H9 (cell line): ENCODE data around the gene SGCE. TPM values are rescaled to one million over a fixed set of nuclear protein-coding genes. Genes with fewer than 3 reads are reported as not detected.

Source experiments
- DNase-seq: peaks from one replicate; pipeline ENCODE4 v3.0.0-alpha.2; 2017
- H2AFZ ChIP-seq: one replicate; pipeline ENCODE4 v1.6.1; 2013; ENCODE audit warnings: mild to moderate bottlenecking, low read length, control low read depth, moderate library complexity
- H2AK5ac ChIP-seq: 2 replicates; pipeline ENCODE4 v1.6.1; 2013; ENCODE audit warnings: low read length, control low read depth, mixed read lengths; ENCODE audit not compliant: insufficient read length
- H2BK120ac ChIP-seq: one replicate; pipeline ENCODE4 v1.6.1; 2013; ENCODE audit warnings: low read depth, mild to moderate bottlenecking, low read length, control low read depth, inconsistent platforms; ENCODE audit not compliant: poor library complexity, severe bottlenecking
- H2BK12ac ChIP-seq: 2 replicates; pipeline ENCODE4 v1.6.1; 2013; ENCODE audit warnings: low read length, control low read depth, mixed read lengths, low read depth; ENCODE audit not compliant: insufficient read length
- H2BK15ac ChIP-seq: 2 replicates; pipeline ENCODE4 v1.6.1; 2013; ENCODE audit warnings: low read depth, low read length, control low read depth
- H2BK20ac ChIP-seq: one replicate; pipeline ENCODE4 v1.6.1; 2013; ENCODE audit warnings: low read depth, mild to moderate bottlenecking, low read length, control low read depth, inconsistent platforms; ENCODE audit not compliant: poor library complexity, severe bottlenecking
- H2BK5ac ChIP-seq: 2 replicates; pipeline ENCODE4 v1.6.1; 2013; ENCODE audit warnings: low read length, control low read depth, mixed read lengths; ENCODE audit not compliant: insufficient read length
- H3K14ac ChIP-seq: 2 replicates; pipeline ENCODE4 v1.6.1; 2013; ENCODE audit warnings: low read length, control low read depth; ENCODE audit not compliant: insufficient read depth
- H3K18ac ChIP-seq: 2 replicates; pipeline ENCODE4 v1.6.1; 2013; ENCODE audit warnings: low read depth, mild to moderate bottlenecking, mixed read lengths, low read length, control low read depth; ENCODE audit not compliant: insufficient read length
- H3K23ac ChIP-seq: 2 replicates; pipeline ENCODE4 v1.6.1; 2013; ENCODE audit warnings: low read length, control low read depth, mixed read lengths, low read depth; ENCODE audit not compliant: insufficient read length
- H3K23me2 ChIP-seq: 2 replicates; pipeline ENCODE4 v1.6.1; 2013; ENCODE audit warnings: low read depth, mild to moderate bottlenecking, mixed read lengths, low read length, control low read depth; ENCODE audit not compliant: insufficient read length, poor library complexity, severe bottlenecking
- H3K27ac ChIP-seq: 2 replicates; pipeline ENCODE4 v1.5.1; 2013; ENCODE audit warnings: low read length, control low read depth, mixed read lengths, low read depth; ENCODE audit not compliant: insufficient read length
- H3K27me3 ChIP-seq: 2 replicates; pipeline ENCODE4 v1.6.1; 2013; ENCODE audit warnings: low read length, control low read depth, inconsistent platforms; ENCODE audit not compliant: insufficient read depth
- H3K4ac ChIP-seq: 2 replicates; pipeline ENCODE4 v1.6.1; 2013; ENCODE audit warnings: low read depth, mild to moderate bottlenecking, control low read depth, inconsistent platforms, low read length, moderate library complexity
- H3K4me1 ChIP-seq: 2 replicates; pipeline ENCODE4 v1.6.1; 2013; ENCODE audit warnings: low read length, control low read depth, inconsistent platforms; ENCODE audit not compliant: insufficient read depth
- H3K4me2 ChIP-seq: 2 replicates; pipeline ENCODE4 v1.6.1; 2013; ENCODE audit warnings: low read length, control low read depth, mixed read lengths; ENCODE audit not compliant: insufficient read length, insufficient read depth
- H3K56ac ChIP-seq: 2 replicates; pipeline ENCODE4 v1.6.1; 2013; ENCODE audit warnings: low read depth, mild to moderate bottlenecking, mixed read lengths, low read length, control low read depth; ENCODE audit not compliant: insufficient read length
- H3K79me1 ChIP-seq: 2 replicates; pipeline ENCODE4 v1.6.1; 2013; ENCODE audit warnings: low read depth, mild to moderate bottlenecking, moderate library complexity, low read length, control low read depth, inconsistent platforms; ENCODE audit not compliant: insufficient read depth, poor library complexity, severe bottlenecking
- H3K79me2 ChIP-seq: 2 replicates; pipeline ENCODE4 v1.6.1; 2013; ENCODE audit warnings: low read length, control low read depth, inconsistent platforms; ENCODE audit not compliant: insufficient read depth
- H3K9ac ChIP-seq: 2 replicates; pipeline ENCODE4 v1.6.1; 2013; ENCODE audit warnings: low read length, control low read depth, mixed read lengths; ENCODE audit not compliant: insufficient read length; ENCODE audit errors: extremely low read depth
- H3K9me3 ChIP-seq: one replicate; pipeline ENCODE4 v1.6.1; 2013; ENCODE audit warnings: low read depth, low read length, inconsistent platforms; ENCODE audit not compliant: control insufficient read depth
- H3T11ph ChIP-seq: one replicate; pipeline ENCODE4 v1.6.1; 2013; ENCODE audit warnings: mild to moderate bottlenecking, low read length, control low read depth, inconsistent platforms
- H4K20me1 ChIP-seq: one replicate; pipeline ENCODE4 v1.6.1; 2013; ENCODE audit not compliant: control insufficient read depth, insufficient read length, insufficient read depth
- H4K5ac ChIP-seq: 2 replicates; pipeline ENCODE4 v1.6.1; 2013; ENCODE audit warnings: low read depth, mild to moderate bottlenecking, mixed read lengths, low read length, control low read depth; ENCODE audit not compliant: insufficient read length
- H4K8ac ChIP-seq: replicated peaks from 2 replicates; pipeline ENCODE4 v1.6.1; 2013; ENCODE audit warnings: low read length, control low read depth, mixed read lengths, low read depth; ENCODE audit not compliant: insufficient read length
- H4K91ac ChIP-seq: 2 replicates; pipeline ENCODE4 v1.6.1; 2013; ENCODE audit warnings: low read depth, mild to moderate bottlenecking, moderate library complexity, mixed read lengths, low read length, control low read depth; ENCODE audit not compliant: insufficient read length
- H3K27ac Mint-ChIP-seq, 3 experiments: 2 replicates in 2 of 3; 3 replicates in 1 of 3; pipeline ENCODE4 v1.8.0; 2020 to 2021; ENCODE audit warnings: mixed read lengths in 3 of 3, mild to moderate bottlenecking in 1 of 3, moderate library complexity in 1 of 3
- H3K27me3 Mint-ChIP-seq: 2 replicates; pipeline ENCODE4 v1.8.0; 2021; ENCODE audit warnings: low read depth, mild to moderate bottlenecking, moderate library complexity, mixed read lengths
- H3K36me3 Mint-ChIP-seq, 3 experiments: 2 replicates in 2 of 3; 3 replicates in 1 of 3; pipeline ENCODE4 v1.8.0; 2020 to 2021; ENCODE audit warnings: low read depth in 3 of 3, mixed read lengths in 3 of 3; ENCODE audit not compliant: insufficient read depth in 1 of 3
- H3K4me1 Mint-ChIP-seq, 2 experiments: 2 replicates each; pipeline ENCODE4 v1.8.0; 2020; ENCODE audit warnings: mixed read lengths in 2 of 2
- H3K4me3 Mint-ChIP-seq, 2 experiments: 2 replicates in 1 of 2; 3 replicates in 1 of 2; pipeline ENCODE4 v1.8.0; 2020 to 2021; ENCODE audit warnings: mild to moderate bottlenecking in 2 of 2, mixed read lengths in 2 of 2, moderate library complexity in 1 of 2
- H3K9me3 Mint-ChIP-seq, 2 experiments: 2 replicates in 1 of 2; 3 replicates in 1 of 2; pipeline ENCODE4 v1.8.0; 2020; ENCODE audit warnings: mild to moderate bottlenecking in 2 of 2, mixed read lengths in 2 of 2, moderate library complexity in 1 of 2
- WGBS: extraction: QIAGEN DNeasy Blood & Tissue Kit; methylation state at CpG from one replicate; pipeline ENCODE4 v1.1.7; 2013; ENCODE audit warnings: missing lambda C conversion rate, low lambda C conversion rate, mixed read lengths; ENCODE audit not compliant: insufficient read length; ENCODE audit errors: extremely low coverage; 5-methylcytosine and 5-hydroxymethylcytosine counted together
- total RNA-seq: library from RNA; stranded (reverse); gene quantifications from 2 replicates; pipeline ENCODE4 v1.2.1, GENCODE V29; 2021
- TF ChIP-seq, protein P1 (sequence below): fragments of 200-600 bp; sonication (generic); conservative IDR thresholded peaks from 3 replicates; pipeline ENCODE4 v1.8.0; 2021; ENCODE audit warnings: antibody characterized with exemption, mild to moderate bottlenecking

Gene SGCE
- total RNA-seq, 1 experiment from 2014 or later = 30.5 TPM

- Histone ChIP-seq H2AK5ac (no peak overlapping the region), H3K14ac (no peak overlapping the region), H3K4me2 (no peak overlapping the region), H4K20me1 (no peaks in the 10 kb centered on the region), H3K27ac (no peak overlapping the region), H3K18ac (no peak overlapping the region), H2BK20ac (no peak overlapping the region), H3K4me1 (no peaks in the 10 kb centered on the region), H2BK5ac (no peak overlapping the region), H3K56ac (no peak overlapping the region), H2BK15ac (no peak overlapping the region), H3T11ph (no peak overlapping the region), H3K79me2 (no peaks in the 10 kb centered on the region), H3K9ac (no peak overlapping the region), H4K8ac (no peak overlapping the region), H3K79me1 (no peaks in the 10 kb centered on the region), H3K4ac (no peak overlapping the region), H4K5ac (no peak overlapping the region), H2AFZ (no peak overlapping the region), H2BK120ac (no peak overlapping the region), H2BK12ac (no peak overlapping the region), H3K9me3 (no peaks in the 10 kb centered on the region), H4K91ac (no peak overlapping the region), H3K23me2 (no peaks in the 10 kb centered on the region), H3K27me3 (no peaks in the 10 kb centered on the region), H3K23ac (no peak overlapping the region)
- no CpG with 5 or more reads among the region's 1 CpG for WGBS
- Mint-ChIP-seq H3K4me3 (no peak overlapping the region), H3K9me3 (no peaks in the 10 kb centered on the region), H3K4me1 (no peaks in the 10 kb centered on the region), H3K27ac (no peak overlapping the region), H3K36me3 (no peaks in the 10 kb centered on the region), H3K27me3 (no peaks in the 10 kb centered on the region)
- TF ChIP-seq, protein P1, sequence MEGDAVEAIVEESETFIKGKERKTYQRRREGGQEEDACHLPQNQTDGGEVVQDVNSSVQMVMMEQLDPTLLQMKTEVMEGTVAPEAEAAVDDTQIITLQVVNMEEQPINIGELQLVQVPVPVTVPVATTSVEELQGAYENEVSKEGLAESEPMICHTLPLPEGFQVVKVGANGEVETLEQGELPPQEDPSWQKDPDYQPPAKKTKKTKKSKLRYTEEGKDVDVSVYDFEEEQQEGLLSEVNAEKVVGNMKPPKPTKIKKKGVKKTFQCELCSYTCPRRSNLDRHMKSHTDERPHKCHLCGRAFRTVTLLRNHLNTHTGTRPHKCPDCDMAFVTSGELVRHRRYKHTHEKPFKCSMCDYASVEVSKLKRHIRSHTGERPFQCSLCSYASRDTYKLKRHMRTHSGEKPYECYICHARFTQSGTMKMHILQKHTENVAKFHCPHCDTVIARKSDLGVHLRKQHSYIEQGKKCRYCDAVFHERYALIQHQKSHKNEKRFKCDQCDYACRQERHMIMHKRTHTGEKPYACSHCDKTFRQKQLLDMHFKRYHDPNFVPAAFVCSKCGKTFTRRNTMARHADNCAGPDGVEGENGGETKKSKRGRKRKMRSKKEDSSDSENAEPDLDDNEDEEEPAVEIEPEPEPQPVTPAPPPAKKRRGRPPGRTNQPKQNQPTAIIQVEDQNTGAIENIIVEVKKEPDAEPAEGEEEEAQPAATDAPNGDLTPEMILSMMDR = no peak
- DNase-seq = no peak
These were observed 23.4 kb upstream of the SGCE start for GRCh38 chr7:94679358-94679757.
